HG02763 (cell line): ENCODE results near the gene MSI1.

Source experiments
- ATAC-seq: cut with Tn5 transposase; IDR thresholded peaks from one replicate; pipeline ENCODE4 v1.9.1; 2021; ENCODE audit warnings: mild to moderate bottlenecking, moderate library complexity; ENCODE audit not compliant: unreplicated experiment

The MSI1 gene

GRCh38 chr12:120377611-120378010, 8.6 kb upstream of the MSI1 start:
- ATAC-seq: no peak

- no peak for ATAC-seq
Measured at GRCh38 chr12:120376934-120377572, 8.1 kb upstream of the MSI1 start.

GRCh38 chr12:120376416-120376815, 7.5 kb upstream of the MSI1 start:
- ATAC-seq: no peak

- no peak for ATAC-seq
Measured at GRCh38 chr12:120376009-120376408, 7.0 kb upstream of the MSI1 start.

GRCh38 chr12:120373683-120374082, 4.7 kb upstream of the MSI1 start:
- no peak for ATAC-seq

- ATAC-seq: no peak
Measured at GRCh38 chr12:120370343-120371243, 1.6 kb upstream of the MSI1 start.

GRCh38 chr12:120369603-120370342, 809 bp upstream of the MSI1 start:
- ATAC-seq: no peak

- no peak for ATAC-seq
Measured at GRCh38 chr12:120367924-120368788, 808 bp downstream of the MSI1 start.

- no peak for ATAC-seq
Measured at GRCh38 chr12:120367233-120367923, 1.6 kb downstream of the MSI1 start.

- no peak for ATAC-seq
Measured at GRCh38 chr12:120366845-120367232, 2.1 kb downstream of the MSI1 start.

GRCh38 chr12:120366341-120366705, 2.6 kb downstream of the MSI1 start:
- ATAC-seq: no peak

GRCh38 chr12:120365675-120366340, 3.2 kb downstream of the MSI1 start:
- ATAC-seq: no peak

- ATAC-seq: no peak
Measured at GRCh38 chr12:120364487-120364886, 4.5 kb downstream of the MSI1 start.

GRCh38 chr12:120363274-120363855, 5.6 kb downstream of the MSI1 start:
- no peak for ATAC-seq

- no peak for ATAC-seq
Measured at GRCh38 chr12:120362516-120363273, 6.3 kb downstream of the MSI1 start.

GRCh38 chr12:120361506-120362208, 7.3 kb downstream of the MSI1 start:
- no peak for ATAC-seq

GRCh38 chr12:120359128-120359527, 9.8 kb downstream of the MSI1 start:
- no peak for ATAC-seq
